Astrocyte (in vitro differentiated cells and primary cell): Measurements from ENCODE around the gene MATN1. TPM values are rescaled to one million over a fixed set of nuclear protein-coding genes. Genes with fewer than 3 reads are reported as not detected.
A peak's percentile ranks its signal among the peaks of the same experiment; 100 is the strongest.

Source experiments
- DNase-seq: peaks from one replicate; pipeline ENCODE4 v3.0.0-alpha.2; 2010; ENCODE audit warnings: low read depth
- FAIRE-seq: peaks from 2 replicates; lab custom pipeline; 2011; peaks lifted over from hg19 to GRCh38; lab: Jason Lieb, UNC
- H2AFZ ChIP-seq: 2 replicates; pipeline ENCODE4 v1.6.0; 2012; ENCODE audit warnings: low read depth, low read length, inconsistent platforms
- H3K27ac ChIP-seq: 2 replicates; pipeline ENCODE4 v1.5.1; 2011; ENCODE audit warnings: low read depth, low read length, inconsistent platforms
- H3K27me3 ChIP-seq: 2 replicates; pipeline ENCODE4 v1.6.0; 2011; ENCODE audit warnings: low read length, inconsistent platforms; ENCODE audit not compliant: insufficient read depth
- H3K36me3 ChIP-seq: 2 replicates; pipeline ENCODE4 v1.5.1; 2011; ENCODE audit warnings: low read length, inconsistent platforms; ENCODE audit not compliant: insufficient read depth
- H3K4me1 ChIP-seq: 2 replicates; pipeline ENCODE4 v1.5.1; 2011; ENCODE audit warnings: low read length, inconsistent platforms; ENCODE audit not compliant: insufficient read depth
- H3K4me2 ChIP-seq: 2 replicates; pipeline ENCODE4 v1.6.0; 2012; ENCODE audit warnings: low read length, inconsistent platforms
- H3K4me3 ChIP-seq: 2 replicates; pipeline ENCODE4 v1.5.1; 2011; ENCODE audit warnings: low read depth, mild to moderate bottlenecking, low read length, inconsistent platforms; ENCODE audit not compliant: insufficient read depth
- H3K79me2 ChIP-seq: 2 replicates; pipeline ENCODE4 v1.6.0; 2012; ENCODE audit warnings: mild to moderate bottlenecking, low read length, inconsistent platforms; ENCODE audit not compliant: insufficient read depth
- H3K9ac ChIP-seq: 2 replicates; pipeline ENCODE4 v1.6.0; 2012; ENCODE audit warnings: mild to moderate bottlenecking, low read length, inconsistent platforms
- H3K9me3 ChIP-seq: 2 replicates; pipeline ENCODE4 v1.5.1; 2012; ENCODE audit warnings: low read depth, mild to moderate bottlenecking, low read length, inconsistent platforms; ENCODE audit not compliant: insufficient read depth
- H4K20me1 ChIP-seq: 2 replicates; pipeline ENCODE4 v1.6.0; 2012; ENCODE audit warnings: low read length, inconsistent platforms; ENCODE audit not compliant: insufficient read depth
- H3K27ac Mint-ChIP-seq: one replicate; pipeline ENCODE4 v1.8.0; 2021; ENCODE audit warnings: mild to moderate bottlenecking, mixed read lengths; ENCODE audit not compliant: unreplicated experiment
- H3K27me3 Mint-ChIP-seq: one replicate; pipeline ENCODE4 v1.8.0; 2021; ENCODE audit warnings: low read depth, mixed read lengths; ENCODE audit not compliant: unreplicated experiment
- H3K36me3 Mint-ChIP-seq: one replicate; pipeline ENCODE4 v1.8.0; 2021; ENCODE audit warnings: low read depth, mixed read lengths; ENCODE audit not compliant: unreplicated experiment
- H3K4me1 Mint-ChIP-seq: one replicate; pipeline ENCODE4 v1.8.0; 2021; ENCODE audit warnings: low read depth, mixed read lengths; ENCODE audit not compliant: unreplicated experiment
- H3K4me3 Mint-ChIP-seq: one replicate; pipeline ENCODE4 v1.8.0; 2021; ENCODE audit warnings: mild to moderate bottlenecking, moderate library complexity, mixed read lengths; ENCODE audit not compliant: unreplicated experiment
- H3K9me3 Mint-ChIP-seq: one replicate; pipeline ENCODE4 v1.8.0; 2021; ENCODE audit warnings: mild to moderate bottlenecking, mixed read lengths; ENCODE audit not compliant: unreplicated experiment
- CTCF ChIP-seq: IDR thresholded peaks from 2 replicates; pipeline ENCODE4 v1.5.1; 2011; ENCODE audit warnings: low read depth, mild to moderate bottlenecking, inconsistent platforms, low read length, moderate library complexity; ENCODE audit not compliant: insufficient read depth
- EZH2 ChIP-seq: IDR thresholded peaks from 2 replicates; pipeline ENCODE4 v1.6.1; 2012; ENCODE audit warnings: mild to moderate bottlenecking, low read length, inconsistent platforms; ENCODE audit not compliant: insufficient read depth
- total RNA-seq: library from RNA; stranded (reverse); gene quantifications from 2 replicates; pipeline ENCODE4 v1.2.1, GENCODE V29; 2021

The MATN1 gene
- total RNA-seq, 1 donor from 2014 or later = 0.32 TPM

GRCh38 chr1:30710407-30710806 is 13.0 kb downstream of the MATN1 start:
- Histone ChIP-seq H2AFZ (no peak overlapping the region), H3K4me1 (peaks cover 2% of the 10 kb centered on the region), H3K27me3 (peaks cover 28% of the 10 kb centered on the region), H3K9me3 (no peaks in the 10 kb centered on the region), H3K79me2 (no peaks in the 10 kb centered on the region), H3K36me3 (no peaks in the 10 kb centered on the region), H3K27ac (no peak overlapping the region), H3K4me3 (no peak overlapping the region), H4K20me1 (no peaks in the 10 kb centered on the region), H3K4me2 (no peak overlapping the region), H3K9ac (no peak overlapping the region)
- Mint-ChIP-seq H3K27me3 (peaks cover 33% of the 10 kb centered on the region), H3K4me1 (peaks cover 7% of the 10 kb centered on the region), H3K4me3 (no peak overlapping the region), H3K27ac (no peak overlapping the region), H3K9me3 (no peaks in the 10 kb centered on the region), H3K36me3 (no peaks in the 10 kb centered on the region)
- DNase-seq (no peak), FAIRE-seq (no peak)
- TF ChIP-seq EZH2 = no peak
- TF ChIP-seq CTCF = no peak

- TF ChIP-seq CTCF = no peak
Observed at GRCh38 chr1:30708361-30708728, 15.0 kb downstream of the MATN1 start.

GRCh38 chr1:30707412-30708360 is 15.7 kb downstream of the MATN1 start:
- FAIRE-seq = no peak
- H3K4me1 Mint-ChIP-seq = no peaks in the 10 kb centered on the region
- no peak for DNase-seq
- H3K36me3 Mint-ChIP-seq = no peaks in the 10 kb centered on the region
- Histone ChIP-seq H3K9me3 (no peaks in the 10 kb centered on the region), H3K36me3 (no peaks in the 10 kb centered on the region), H3K4me1 (peaks cover 2% of the 10 kb centered on the region), H2AFZ (no peak overlapping the region), H3K27me3 (peaks cover 28% of the 10 kb centered on the region), H3K4me3 (no peak overlapping the region), H3K4me2 (no peak overlapping the region), H4K20me1 (no peaks in the 10 kb centered on the region), H3K79me2 (no peaks in the 10 kb centered on the region), H3K9ac (no peak overlapping the region), H3K27ac (no peak overlapping the region)
- peaks cover 35% of the 10 kb centered on the region for H3K27me3 Mint-ChIP-seq
- H3K4me3 Mint-ChIP-seq = no peak overlapping the region
- no peak overlapping the region for H3K27ac Mint-ChIP-seq
- TF ChIP-seq CTCF (peak; percentile 93), EZH2 (no peak)
- H3K9me3 Mint-ChIP-seq = no peaks in the 10 kb centered on the region

More at GRCh38 chr1:30708361-30708728, 15.0 kb downstream of the MATN1 start:
- Mint-ChIP-seq H3K36me3 (no peaks in the 10 kb centered on the region), H3K4me3 (no peak overlapping the region), H3K4me1 (peaks cover 5% of the 10 kb centered on the region), H3K27ac (no peak overlapping the region), H3K27me3 (peaks cover 35% of the 10 kb centered on the region), H3K9me3 (no peaks in the 10 kb centered on the region)
- no peak for DNase-seq
- no peak overlapping the region for H3K9ac ChIP-seq
- peaks cover 2% of the 10 kb centered on the region for H3K4me1 ChIP-seq
- no peak overlapping the region for H2AFZ ChIP-seq
- no peak overlapping the region for H3K4me2 ChIP-seq
- no peaks in the 10 kb centered on the region for H3K9me3 ChIP-seq
- peaks cover 28% of the 10 kb centered on the region for H3K27me3 ChIP-seq
- no peaks in the 10 kb centered on the region for H3K79me2 ChIP-seq
- no peak for FAIRE-seq
- H3K4me3 ChIP-seq = no peak overlapping the region
- H3K27ac ChIP-seq = no peak overlapping the region
- H4K20me1 ChIP-seq = no peaks in the 10 kb centered on the region
- no peaks in the 10 kb centered on the region for H3K36me3 ChIP-seq
